Kidney tubule cell (primary cell): ENCODE measurements around the gene TWIST2.

ENCODE experiments used
- DNase-seq: peaks from one replicate; pipeline ENCODE4 v3.0.0-alpha.2; 2018; ENCODE audit warnings: low spot score

TWIST2 gene

GRCh38 chr2:238838786-238839327, 9.0 kb upstream of the TWIST2 start:
- no peak for DNase-seq

- no peak for DNase-seq
These were observed 8.5 kb upstream of the TWIST2 start for GRCh38 chr2:238839428-238839827.

- no peak for DNase-seq
These were observed 6.2 kb upstream of the TWIST2 start for GRCh38 chr2:238841542-238842164.

GRCh38 chr2:238843476-238843875, 4.4 kb upstream of the TWIST2 start:
- no peak for DNase-seq

- DNase-seq = no peak
These were observed 2.1 kb upstream of the TWIST2 start for GRCh38 chr2:238845583-238846377.

GRCh38 chr2:238846378-238846627, 1.6 kb upstream of the TWIST2 start:
- no peak for DNase-seq

- no peak for DNase-seq
These were observed 1.1 kb upstream of the TWIST2 start for GRCh38 chr2:238846628-238847418.

GRCh38 chr2:238847419-238847801, 475 bp upstream of the TWIST2 start:
- no peak for DNase-seq

- DNase-seq = no peak
These were observed 748 bp downstream of the TWIST2 start for GRCh38 chr2:238848691-238848975.

- DNase-seq = no peak
These were observed 1.3 kb downstream of the TWIST2 start for GRCh38 chr2:238848976-238849853.

- no peak for DNase-seq
These were observed 2.2 kb downstream of the TWIST2 start for GRCh38 chr2:238850091-238850490.

- DNase-seq = no peak
These were observed 3.1 kb downstream of the TWIST2 start for GRCh38 chr2:238851026-238851425.

- no peak for DNase-seq
These were observed 3.9 kb downstream of the TWIST2 start for GRCh38 chr2:238851761-238852160.

GRCh38 chr2:238852206-238852869, 4.5 kb downstream of the TWIST2 start:
- no peak for DNase-seq

- DNase-seq = no peak
These were observed 5.3 kb downstream of the TWIST2 start for GRCh38 chr2:238853218-238853617.

GRCh38 chr2:238853721-238854120, 5.8 kb downstream of the TWIST2 start:
- DNase-seq = no peak

GRCh38 chr2:238854246-238854645, 6.4 kb downstream of the TWIST2 start:
- no peak for DNase-seq

GRCh38 chr2:238854699-238855229, 6.9 kb downstream of the TWIST2 start:
- no peak for DNase-seq

GRCh38 chr2:238855299-238855698, 7.4 kb downstream of the TWIST2 start:
- DNase-seq = no peak

- DNase-seq = no peak
These were observed 8.2 kb downstream of the TWIST2 start for GRCh38 chr2:238855891-238856580.
